ENCODE results near the gene GCGR. TPM values are rescaled to one million over a fixed set of nuclear protein-coding genes. Genes with fewer than 3 reads are reported as not detected.

GCGR gene
- total and polyA plus RNA-seq, 2 experiments from 2014 or later, result 0.17 to 0.23 TPM

DNA sequence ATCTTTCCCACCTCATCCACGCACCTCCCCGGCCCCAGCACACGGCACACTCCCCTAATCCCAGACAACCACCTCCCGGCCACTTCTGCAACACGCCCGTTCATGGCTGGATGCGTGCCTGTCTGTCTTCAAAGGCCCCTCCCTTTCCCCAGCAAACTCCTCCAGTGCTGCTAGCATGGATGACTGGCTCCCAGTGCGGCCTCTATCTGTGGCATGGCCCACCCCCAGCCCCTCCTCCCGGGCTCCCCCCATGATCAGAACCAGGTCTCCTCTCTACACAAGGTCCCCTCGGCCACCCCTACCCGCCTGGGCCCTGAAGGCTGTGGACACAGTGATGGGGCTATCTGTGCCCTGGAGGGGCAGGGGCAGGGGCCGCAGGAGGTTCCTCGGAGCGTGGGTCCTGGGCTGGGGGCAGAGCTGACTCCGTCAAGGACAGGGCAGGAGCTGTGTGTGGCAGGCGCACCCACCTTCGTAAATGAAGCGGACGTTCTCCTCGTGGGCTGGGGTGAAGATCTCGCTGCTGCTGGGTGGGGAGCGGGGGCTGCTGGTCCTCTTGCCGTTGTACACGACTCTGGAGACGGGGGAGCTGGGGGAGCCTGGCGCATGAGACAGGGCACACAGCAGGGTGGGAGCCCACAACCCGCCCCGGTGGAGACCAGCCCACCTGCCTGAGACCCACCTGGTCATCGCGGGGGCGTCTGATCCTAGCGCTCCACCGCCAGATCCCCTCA, 20.0 kb downstream of the GCGR start (continued):
- TF ChIP-seq, protein P1, sequence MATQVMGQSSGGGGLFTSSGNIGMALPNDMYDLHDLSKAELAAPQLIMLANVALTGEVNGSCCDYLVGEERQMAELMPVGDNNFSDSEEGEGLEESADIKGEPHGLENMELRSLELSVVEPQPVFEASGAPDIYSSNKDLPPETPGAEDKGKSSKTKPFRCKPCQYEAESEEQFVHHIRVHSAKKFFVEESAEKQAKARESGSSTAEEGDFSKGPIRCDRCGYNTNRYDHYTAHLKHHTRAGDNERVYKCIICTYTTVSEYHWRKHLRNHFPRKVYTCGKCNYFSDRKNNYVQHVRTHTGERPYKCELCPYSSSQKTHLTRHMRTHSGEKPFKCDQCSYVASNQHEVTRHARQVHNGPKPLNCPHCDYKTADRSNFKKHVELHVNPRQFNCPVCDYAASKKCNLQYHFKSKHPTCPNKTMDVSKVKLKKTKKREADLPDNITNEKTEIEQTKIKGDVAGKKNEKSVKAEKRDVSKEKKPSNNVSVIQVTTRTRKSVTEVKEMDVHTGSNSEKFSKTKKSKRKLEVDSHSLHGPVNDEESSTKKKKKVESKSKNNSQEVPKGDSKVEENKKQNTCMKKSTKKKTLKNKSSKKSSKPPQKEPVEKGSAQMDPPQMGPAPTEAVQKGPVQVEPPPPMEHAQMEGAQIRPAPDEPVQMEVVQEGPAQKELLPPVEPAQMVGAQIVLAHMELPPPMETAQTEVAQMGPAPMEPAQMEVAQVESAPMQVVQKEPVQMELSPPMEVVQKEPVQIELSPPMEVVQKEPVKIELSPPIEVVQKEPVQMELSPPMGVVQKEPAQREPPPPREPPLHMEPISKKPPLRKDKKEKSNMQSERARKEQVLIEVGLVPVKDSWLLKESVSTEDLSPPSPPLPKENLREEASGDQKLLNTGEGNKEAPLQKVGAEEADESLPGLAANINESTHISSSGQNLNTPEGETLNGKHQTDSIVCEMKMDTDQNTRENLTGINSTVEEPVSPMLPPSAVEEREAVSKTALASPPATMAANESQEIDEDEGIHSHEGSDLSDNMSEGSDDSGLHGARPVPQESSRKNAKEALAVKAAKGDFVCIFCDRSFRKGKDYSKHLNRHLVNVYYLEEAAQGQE (IDR thresholded peaks at IDR 0.05; ENCODE audit: unreplicated experiment), result no peak
- TF ChIP-seq JUNB (IDR thresholded peaks at IDR 0.05; ENCODE audit: unreplicated experiment), result no peak

DNA sequence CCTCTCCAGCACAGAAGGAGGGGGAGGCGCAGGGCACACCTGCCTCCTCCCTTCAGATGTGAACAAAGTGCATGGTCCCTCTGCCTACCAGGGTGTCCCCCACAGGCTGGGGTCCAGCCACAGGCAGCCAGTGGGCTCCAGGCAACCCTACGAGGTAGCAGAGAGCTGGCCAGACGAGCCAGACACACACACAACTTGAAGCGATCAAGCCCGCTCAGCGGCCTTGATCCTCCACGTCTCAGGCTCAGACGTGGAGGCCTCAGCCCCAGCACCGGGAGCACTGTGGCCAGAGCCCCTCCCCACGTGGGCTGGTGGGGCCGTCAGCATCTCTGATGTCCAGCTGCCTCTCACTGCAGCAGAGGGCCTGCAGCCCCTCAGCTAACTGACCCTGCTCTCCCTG, 20.6 kb downstream of the GCGR start:
- Histone ChIP-seq H2AFZ (no peak overlapping the region), H3K4me2 (no peak overlapping the region), H3K79me2 (replicated peaks; ENCODE audit: insufficient read depth) (no peaks in the 10 kb centered on the region), H3K9me2 (ENCODE audit: insufficient read depth) (no peaks in the 10 kb centered on the region), H3K4me1 (ENCODE audit: insufficient read depth) (peaks cover 5% of the 10 kb centered on the region), H3K27me3 (ENCODE audit: insufficient read depth) (no peaks in the 10 kb centered on the region), H3K4me3 (no peak overlapping the region), H4K20me1 (replicated peaks; ENCODE audit: insufficient read depth) (no peaks in the 10 kb centered on the region), H3F3A (replicated peaks; ENCODE audit: low read depth) (0 out of 2 replicates have a peak, but pooled peaks cover 3% of the 10 kb centered on the region), H3K27ac (ENCODE audit: low read depth) (no peak overlapping the region), H3K36me3 (ENCODE audit: insufficient read depth) (no peaks in the 10 kb centered on the region)
- no peak overlapping the region for H3K4me3 Mint-ChIP-seq
- H3K27me3 Mint-ChIP-seq (ENCODE audit: insufficient read depth, low read depth, poor library complexity), result peaks cover 5% of the 10 kb centered on the region
- H3K9me3 Mint-ChIP-seq, result no peaks in the 10 kb centered on the region
- TF ChIP-seq EZH2phosphoT487 (IDR thresholded peaks at IDR 0.05; ENCODE audit: unreplicated experiment), result no peak
- no peak for TF ChIP-seq ZNF114 (CRISPR knock-in tag; IDR thresholded peaks at IDR 0.05)
- TF ChIP-seq, protein P2, sequence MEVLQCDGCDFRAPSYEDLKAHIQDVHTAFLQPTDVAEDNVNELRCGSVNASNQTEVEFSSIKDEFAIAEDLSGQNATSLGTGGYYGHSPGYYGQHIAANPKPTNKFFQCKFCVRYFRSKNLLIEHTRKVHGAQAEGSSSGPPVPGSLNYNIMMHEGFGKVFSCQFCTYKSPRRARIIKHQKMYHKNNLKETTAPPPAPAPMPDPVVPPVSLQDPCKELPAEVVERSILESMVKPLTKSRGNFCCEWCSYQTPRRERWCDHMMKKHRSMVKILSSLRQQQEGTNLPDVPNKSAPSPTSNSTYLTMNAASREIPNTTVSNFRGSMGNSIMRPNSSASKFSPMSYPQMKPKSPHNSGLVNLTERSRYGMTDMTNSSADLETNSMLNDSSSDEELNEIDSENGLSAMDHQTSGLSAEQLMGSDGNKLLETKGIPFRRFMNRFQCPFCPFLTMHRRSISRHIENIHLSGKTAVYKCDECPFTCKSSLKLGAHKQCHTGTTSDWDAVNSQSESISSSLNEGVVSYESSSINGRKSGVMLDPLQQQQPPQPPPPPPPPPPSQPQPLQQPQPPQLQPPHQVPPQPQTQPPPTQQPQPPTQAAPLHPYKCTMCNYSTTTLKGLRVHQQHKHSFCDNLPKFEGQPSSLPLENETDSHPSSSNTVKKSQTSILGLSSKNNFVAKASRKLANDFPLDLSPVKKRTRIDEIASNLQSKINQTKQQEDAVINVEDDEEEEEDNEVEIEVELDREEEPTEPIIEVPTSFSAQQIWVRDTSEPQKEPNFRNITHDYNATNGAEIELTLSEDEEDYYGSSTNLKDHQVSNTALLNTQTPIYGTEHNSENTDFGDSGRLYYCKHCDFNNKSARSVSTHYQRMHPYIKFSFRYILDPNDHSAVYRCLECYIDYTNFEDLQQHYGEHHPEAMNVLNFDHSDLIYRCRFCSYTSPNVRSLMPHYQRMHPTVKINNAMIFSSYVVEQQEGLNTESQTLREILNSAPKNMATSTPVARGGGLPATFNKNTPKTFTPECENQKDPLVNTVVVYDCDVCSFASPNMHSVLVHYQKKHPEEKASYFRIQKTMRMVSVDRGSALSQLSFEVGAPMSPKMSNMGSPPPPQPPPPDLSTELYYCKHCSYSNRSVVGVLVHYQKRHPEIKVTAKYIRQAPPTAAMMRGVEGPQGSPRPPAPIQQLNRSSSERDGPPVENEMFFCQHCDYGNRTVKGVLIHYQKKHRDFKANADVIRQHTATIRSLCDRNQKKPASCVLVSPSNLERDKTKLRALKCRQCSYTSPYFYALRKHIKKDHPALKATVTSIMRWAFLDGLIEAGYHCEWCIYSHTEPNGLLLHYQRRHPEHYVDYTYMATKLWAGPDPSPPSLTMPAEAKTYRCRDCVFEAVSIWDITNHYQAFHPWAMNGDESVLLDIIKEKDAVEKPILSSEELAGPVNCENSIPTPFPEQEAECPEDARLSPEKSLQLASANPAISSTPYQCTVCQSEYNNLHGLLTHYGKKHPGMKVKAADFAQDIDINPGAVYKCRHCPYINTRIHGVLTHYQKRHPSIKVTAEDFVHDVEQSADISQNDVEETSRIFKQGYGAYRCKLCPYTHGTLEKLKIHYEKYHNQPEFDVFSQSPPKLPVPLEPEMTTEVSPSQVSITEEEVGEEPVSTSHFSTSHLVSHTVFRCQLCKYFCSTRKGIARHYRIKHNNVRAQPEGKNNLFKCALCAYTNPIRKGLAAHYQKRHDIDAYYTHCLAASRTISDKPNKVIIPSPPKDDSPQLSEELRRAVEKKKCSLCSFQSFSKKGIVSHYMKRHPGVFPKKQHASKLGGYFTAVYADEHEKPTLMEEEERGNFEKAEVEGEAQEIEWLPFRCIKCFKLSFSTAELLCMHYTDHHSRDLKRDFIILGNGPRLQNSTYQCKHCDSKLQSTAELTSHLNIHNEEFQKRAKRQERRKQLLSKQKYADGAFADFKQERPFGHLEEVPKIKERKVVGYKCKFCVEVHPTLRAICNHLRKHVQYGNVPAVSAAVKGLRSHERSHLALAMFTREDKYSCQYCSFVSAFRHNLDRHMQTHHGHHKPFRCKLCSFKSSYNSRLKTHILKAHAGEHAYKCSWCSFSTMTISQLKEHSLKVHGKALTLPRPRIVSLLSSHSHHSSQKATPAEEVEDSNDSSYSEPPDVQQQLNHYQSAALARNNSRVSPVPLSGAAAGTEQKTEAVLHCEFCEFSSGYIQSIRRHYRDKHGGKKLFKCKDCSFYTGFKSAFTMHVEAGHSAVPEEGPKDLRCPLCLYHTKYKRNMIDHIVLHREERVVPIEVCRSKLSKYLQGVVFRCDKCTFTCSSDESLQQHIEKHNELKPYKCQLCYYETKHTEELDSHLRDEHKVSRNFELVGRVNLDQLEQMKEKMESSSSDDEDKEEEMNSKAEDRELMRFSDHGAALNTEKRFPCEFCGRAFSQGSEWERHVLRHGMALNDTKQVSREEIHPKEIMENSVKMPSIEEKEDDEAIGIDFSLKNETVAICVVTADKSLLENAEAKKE (CRISPR knock-in tag; IDR thresholded peaks at IDR 0.05), result no peak
- TF ChIP-seq STAT1 (IDR thresholded peaks at IDR 0.05; ENCODE audit: unreplicated experiment), result no peak
- TF ChIP-seq, protein P3, sequence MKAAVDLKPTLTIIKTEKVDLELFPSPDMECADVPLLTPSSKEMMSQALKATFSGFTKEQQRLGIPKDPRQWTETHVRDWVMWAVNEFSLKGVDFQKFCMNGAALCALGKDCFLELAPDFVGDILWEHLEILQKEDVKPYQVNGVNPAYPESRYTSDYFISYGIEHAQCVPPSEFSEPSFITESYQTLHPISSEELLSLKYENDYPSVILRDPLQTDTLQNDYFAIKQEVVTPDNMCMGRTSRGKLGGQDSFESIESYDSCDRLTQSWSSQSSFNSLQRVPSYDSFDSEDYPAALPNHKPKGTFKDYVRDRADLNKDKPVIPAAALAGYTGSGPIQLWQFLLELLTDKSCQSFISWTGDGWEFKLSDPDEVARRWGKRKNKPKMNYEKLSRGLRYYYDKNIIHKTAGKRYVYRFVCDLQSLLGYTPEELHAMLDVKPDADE (IDR thresholded peaks at IDR 0.05), result no peak
- TF ChIP-seq, protein P1 (IDR thresholded peaks at IDR 0.05; ENCODE audit: unreplicated experiment), result no peak
- TF ChIP-seq NANOG (IDR thresholded peaks at IDR 0.05; ENCODE audit: borderline replicate concordance), result no peak
- no peaks in the 10 kb centered on the region; the same call in 2 of the 3 replicates for H3K36me3 Mint-ChIP-seq (ENCODE audit: low read depth)
- H3K27ac Mint-ChIP-seq, result no peak overlapping the region
- no peak for ATAC-seq
- peaks cover 16% of the 10 kb centered on the region for H3K4me1 Mint-ChIP-seq
- DNase-seq (ENCODE audit: low spot score), result no peak

Data from GM23338 (cell line).